ENCODE data around the gene PHTF2.

- no peak for TF ChIP-seq ZNF274 (IDR thresholded peaks at IDR 0.05; ENCODE audit: low read length)
- no peak for TF ChIP-seq ZNF274 (tag by site-specific recombination; IDR thresholded peaks at IDR 0.05; ENCODE audit: borderline replicate concordance)
- no peak for TF ChIP-seq ZNF133 (tag by site-specific recombination; IDR thresholded peaks at IDR 0.05)
- no peak for TF ChIP-seq CTCF (tag by site-specific recombination; IDR thresholded peaks at IDR 0.05)
- no peak for TF ChIP-seq ZBTB11 (tag by site-specific recombination; conservative IDR thresholded peaks at IDR 0.05; ENCODE audit: low read depth)
- no peak for TF ChIP-seq ZNF621 (tag by site-specific recombination; IDR thresholded peaks at IDR 0.05)
- TF ChIP-seq KLF16 (tag by site-specific recombination; IDR thresholded peaks at IDR 0.05): no peak
- no peak for TF ChIP-seq ZNF785 (tag by site-specific recombination; IDR thresholded peaks at IDR 0.05)
- TF ChIP-seq ZNF529 (tag by site-specific recombination; IDR thresholded peaks at IDR 0.05; ENCODE audit: insufficient replicate concordance): no peak
- no peak for TF ChIP-seq PRDM1 (tag by site-specific recombination; IDR thresholded peaks at IDR 0.05)
- no peak for TF ChIP-seq ZNF530 (tag by site-specific recombination; IDR thresholded peaks at IDR 0.05; ENCODE audit: low read depth)
- no peak for TF ChIP-seq ZNF239 (tag by site-specific recombination; IDR thresholded peaks at IDR 0.05)
These were observed 26.7 kb upstream of the PHTF2 start for GRCh38 chr7:77771901-77772300.
